ENCODE results near the gene SLC25A14. TPM values are rescaled to one million over a fixed set of nuclear protein-coding genes. Genes with fewer than 3 reads are reported as not detected.

Gene SLC25A14
- total and polyA plus RNA-seq, 2 of the 8 experiments (the other 6 are each of a cell fraction or from before 2014, with no cell fraction given) = 9.3 to 14.2 TPM

DNA sequence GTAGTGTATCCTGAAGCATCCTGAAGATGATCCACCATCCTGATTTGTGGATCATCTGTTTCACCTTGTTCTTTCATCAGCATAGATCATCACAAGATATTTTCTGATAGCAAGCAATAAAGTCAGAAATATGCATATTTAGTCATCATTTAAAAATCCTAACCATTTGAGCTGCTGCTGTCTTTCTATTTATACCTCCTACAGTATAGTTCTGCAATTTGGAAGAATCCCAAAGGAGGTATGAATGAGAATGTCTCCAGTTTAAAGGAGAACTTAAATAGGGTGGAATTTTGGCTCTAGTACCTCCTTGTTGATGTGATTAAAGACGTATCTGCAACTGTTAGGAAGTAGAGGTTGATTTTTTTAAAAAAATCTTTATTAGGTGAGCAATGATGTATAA is 7.6 kb downstream of the SLC25A14 start (continued):
- TF ChIP-seq KDM1A (IDR thresholded peaks at IDR 0.05; ENCODE audit: borderline replicate concordance, low read length) = no peak
- TF ChIP-seq, protein P1, sequence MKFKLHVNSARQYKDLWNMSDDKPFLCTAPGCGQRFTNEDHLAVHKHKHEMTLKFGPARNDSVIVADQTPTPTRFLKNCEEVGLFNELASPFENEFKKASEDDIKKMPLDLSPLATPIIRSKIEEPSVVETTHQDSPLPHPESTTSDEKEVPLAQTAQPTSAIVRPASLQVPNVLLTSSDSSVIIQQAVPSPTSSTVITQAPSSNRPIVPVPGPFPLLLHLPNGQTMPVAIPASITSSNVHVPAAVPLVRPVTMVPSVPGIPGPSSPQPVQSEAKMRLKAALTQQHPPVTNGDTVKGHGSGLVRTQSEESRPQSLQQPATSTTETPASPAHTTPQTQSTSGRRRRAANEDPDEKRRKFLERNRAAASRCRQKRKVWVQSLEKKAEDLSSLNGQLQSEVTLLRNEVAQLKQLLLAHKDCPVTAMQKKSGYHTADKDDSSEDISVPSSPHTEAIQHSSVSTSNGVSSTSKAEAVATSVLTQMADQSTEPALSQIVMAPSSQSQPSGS (IDR thresholded peaks at IDR 0.05; ENCODE audit: low read length) = no peak
